ENCODE measurements around the gene PEPD. TPM values are rescaled to one million over a fixed set of nuclear protein-coding genes. Genes with fewer than 3 reads are reported as not detected.

Gene PEPD
- total RNA-seq, 4 donors from 2014 or later = 58.9 to 81.0 (median 70.7) TPM

- no peak overlapping the region for H3K4me3 ChIP-seq (ENCODE audit: low read depth, poor library complexity, severe bottlenecking)
- WGBS, 2 donors = 81 to 88% methylated on average over 6 of the region's 6 CpGs
- TF ChIP-seq, protein P1, sequence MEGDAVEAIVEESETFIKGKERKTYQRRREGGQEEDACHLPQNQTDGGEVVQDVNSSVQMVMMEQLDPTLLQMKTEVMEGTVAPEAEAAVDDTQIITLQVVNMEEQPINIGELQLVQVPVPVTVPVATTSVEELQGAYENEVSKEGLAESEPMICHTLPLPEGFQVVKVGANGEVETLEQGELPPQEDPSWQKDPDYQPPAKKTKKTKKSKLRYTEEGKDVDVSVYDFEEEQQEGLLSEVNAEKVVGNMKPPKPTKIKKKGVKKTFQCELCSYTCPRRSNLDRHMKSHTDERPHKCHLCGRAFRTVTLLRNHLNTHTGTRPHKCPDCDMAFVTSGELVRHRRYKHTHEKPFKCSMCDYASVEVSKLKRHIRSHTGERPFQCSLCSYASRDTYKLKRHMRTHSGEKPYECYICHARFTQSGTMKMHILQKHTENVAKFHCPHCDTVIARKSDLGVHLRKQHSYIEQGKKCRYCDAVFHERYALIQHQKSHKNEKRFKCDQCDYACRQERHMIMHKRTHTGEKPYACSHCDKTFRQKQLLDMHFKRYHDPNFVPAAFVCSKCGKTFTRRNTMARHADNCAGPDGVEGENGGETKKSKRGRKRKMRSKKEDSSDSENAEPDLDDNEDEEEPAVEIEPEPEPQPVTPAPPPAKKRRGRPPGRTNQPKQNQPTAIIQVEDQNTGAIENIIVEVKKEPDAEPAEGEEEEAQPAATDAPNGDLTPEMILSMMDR (IDR thresholded peaks at IDR 0.05) = no peak
- TF ChIP-seq POLR2A (IDR thresholded peaks at IDR 0.05) = no peak
- DNase-seq (ENCODE audit: low spot score in 2 of 2) = no peak
- intact Hi-C loops (cut with DNase I; ENCODE audit: low total_unique reads) = no loop called here
Observed at GRCh38 chr19:33561261-33561660, 39.7 kb upstream of the PEPD start.

- intact Hi-C loops (cut with DNase I; ENCODE audit: low total_unique reads) = no loop called here
- WGBS, 2 donors = 61 to 70% methylated on average over 8 of the region's 8 CpGs
- TF ChIP-seq, protein P1 (IDR thresholded peaks at IDR 0.05) = no peak
- TF ChIP-seq POLR2A (IDR thresholded peaks at IDR 0.05) = no peak
- DNase-seq (ENCODE audit: low spot score in 2 of 2) = no peak
- no peak overlapping the region for H3K4me3 ChIP-seq (ENCODE audit: low read depth, poor library complexity, severe bottlenecking)
Observed at GRCh38 chr19:33559996-33560395, 38.4 kb upstream of the PEPD start.

DNA sequence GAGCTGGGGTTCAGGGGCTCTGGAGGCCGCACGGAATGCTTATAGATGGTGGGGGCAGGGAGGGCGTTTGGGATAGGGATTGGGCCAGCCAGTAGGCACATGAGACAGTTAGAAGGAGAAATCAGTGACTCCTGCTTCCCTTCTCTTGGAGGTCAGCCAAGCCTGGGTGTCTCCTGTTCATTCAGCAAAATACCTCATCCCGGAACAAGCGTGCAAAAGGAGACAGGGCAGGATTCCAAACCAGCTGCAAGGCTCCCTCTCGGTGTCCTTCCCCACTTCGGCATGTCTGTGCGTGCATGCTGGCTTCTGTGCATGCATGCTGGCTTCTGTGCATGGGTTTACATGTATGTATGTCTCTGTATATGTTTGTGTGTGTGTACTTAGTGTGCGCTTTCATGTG, 37.3 kb upstream of the PEPD start:
- DNase-seq (ENCODE audit: low spot score in 2 of 2) = no peak
- intact Hi-C loops (cut with DNase I; ENCODE audit: low total_unique reads) = no loop called here
- H3K4me3 ChIP-seq (ENCODE audit: low read depth, poor library complexity, severe bottlenecking) = no peak overlapping the region
- WGBS, 2 donors = 27 to 31% methylated on average over 9 of the region's 9 CpGs
- TF ChIP-seq POLR2A (IDR thresholded peaks at IDR 0.05) = no peak
- TF ChIP-seq, protein P1 (IDR thresholded peaks at IDR 0.05) = no peak

DNA sequence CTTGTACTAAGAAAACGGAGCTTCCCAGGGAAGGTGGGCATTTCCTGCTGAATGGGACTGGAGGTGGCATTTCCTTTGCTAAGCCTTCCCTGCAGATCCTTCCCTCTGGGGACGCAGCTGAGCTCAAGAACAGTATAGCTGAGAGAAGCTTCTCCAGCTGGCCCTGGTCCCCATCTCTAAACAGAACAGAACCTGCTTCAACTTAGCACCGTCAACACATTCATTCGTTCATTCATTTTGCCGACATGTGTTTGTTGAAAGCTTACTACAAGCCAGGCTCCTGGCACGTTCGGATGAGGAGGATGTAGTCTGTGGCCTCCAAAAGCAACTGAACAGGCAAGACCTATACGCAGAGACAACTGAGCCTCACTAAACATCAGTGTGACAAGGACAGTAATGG, 36.6 kb upstream of the PEPD start:
- intact Hi-C loops (cut with DNase I; ENCODE audit: low total_unique reads) = no loop called here
- no peak for DNase-seq (ENCODE audit: low spot score in 2 of 2)
- TF ChIP-seq, protein P1 (IDR thresholded peaks at IDR 0.05) = no peak
- no peak for TF ChIP-seq POLR2A (IDR thresholded peaks at IDR 0.05)
- 34 to 46% methylated on average over 8 of the region's 8 CpGs for WGBS, 2 donors
- H3K4me3 ChIP-seq (ENCODE audit: low read depth, poor library complexity, severe bottlenecking) = no peak overlapping the region

DNA sequence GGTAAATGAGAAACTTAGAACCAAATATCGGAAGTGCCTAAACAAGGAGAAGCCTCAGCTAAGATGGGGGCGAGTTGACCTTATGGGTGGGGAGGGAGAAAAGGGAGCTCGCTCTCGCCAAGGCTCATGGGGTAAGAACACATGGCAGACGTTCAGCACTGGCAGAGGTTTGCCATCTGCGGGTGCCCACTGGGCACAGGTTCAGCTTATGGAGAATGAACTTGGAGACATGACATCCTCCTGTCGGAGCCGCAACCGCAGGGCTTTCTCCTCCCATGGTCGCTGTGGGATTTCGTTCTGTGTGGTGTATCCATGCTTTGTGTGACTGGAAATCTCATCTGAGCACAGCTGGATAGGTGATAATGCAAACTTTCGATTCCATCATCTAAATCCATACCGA, 36.1 kb upstream of the PEPD start:
- no peak overlapping the region for H3K4me3 ChIP-seq (ENCODE audit: low read depth, poor library complexity, severe bottlenecking)
- intact Hi-C loops (cut with DNase I; ENCODE audit: low total_unique reads) = no loop called here
- no peak for TF ChIP-seq POLR2A (IDR thresholded peaks at IDR 0.05)
- TF ChIP-seq, protein P1 (IDR thresholded peaks at IDR 0.05) = no peak
- no peak for DNase-seq (ENCODE audit: low spot score in 2 of 2)
- 49 to 58% methylated on average over 13 of the region's 13 CpGs for WGBS, 2 donors

DNA sequence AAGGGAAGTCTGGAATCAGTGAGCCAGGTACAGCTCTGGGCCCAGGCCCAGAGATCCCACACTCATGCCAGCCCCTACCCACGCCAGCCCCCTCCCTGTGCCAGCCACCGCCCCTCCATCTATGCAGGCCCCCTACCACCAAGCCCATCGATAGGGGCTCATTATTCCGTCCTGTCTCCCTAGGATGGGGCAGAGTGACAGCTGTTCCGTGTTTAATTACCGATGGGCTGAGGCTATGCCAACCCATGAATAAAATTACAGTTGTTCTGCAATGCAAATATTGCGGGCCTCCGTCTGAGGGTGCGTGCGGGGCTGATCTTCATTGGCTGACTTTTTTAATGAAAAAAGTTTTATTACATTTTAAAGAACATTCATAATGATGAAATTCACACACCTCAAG, 35.6 kb upstream of the PEPD start:
- 57 to 77% methylated on average over 10 of the region's 10 CpGs for WGBS, 2 donors
- intact Hi-C loops (cut with DNase I; ENCODE audit: low total_unique reads) = no loop called here
- TF ChIP-seq, protein P1 (IDR thresholded peaks at IDR 0.05) = no peak
- DNase-seq (ENCODE audit: low spot score in 2 of 2) = no peak
- H3K4me3 ChIP-seq (ENCODE audit: low read depth, poor library complexity, severe bottlenecking) = no peak overlapping the region
